K562 (cell line): ENCODE data around the gene HOPX. TPM values are rescaled to one million over a fixed set of nuclear protein-coding genes. Genes with fewer than 3 reads are reported as not detected.

Experiments
- ATAC-seq: fragments of 200-7000 bp; cut with Tn5 transposase; 3 replicates; pipeline ENCODE4 v1.9.1; 2020; ENCODE audit warnings: moderate library complexity
- BruUV-seq: library from RNA; stranded (reverse); fragments of 400-500 nt; replicated peaks from 2 replicates; lab custom pipeline; 2021; lab: Mats Ljungman, UMichigan
- CTCF ChIA-PET: fragments of 300-600 bp; formaldehyde crosslinking; extraction: SDS; loops from one replicate; lab custom pipeline; 2021; ENCODE audit warnings: low intra/inter-chr PET ratio; lab: Yijun Ruan, JAX
- POLR2A ChIA-PET: fragments of 300-600, 350-650 bp; sonication (Branson Sonifier 250); formaldehyde crosslinking; extraction: SDS; loops from one replicate; lab custom pipeline; 2021; ENCODE audit warnings: antibody characterized with exemption, inconsistent platforms; lab: Yijun Ruan, JAX
- DNase-seq, 4 experiments: peaks; one replicate each; pipeline versions ENCODE4 v3.0.0 to v3.0.0-alpha.2; 2011 to 2018; ENCODE audit warnings: low spot score in 3 of 4, mixed read lengths in 3 of 4; ENCODE audit errors: extremely low read depth in 1 of 4
- FAIRE-seq: peaks from 2 replicates; lab custom pipeline; 2011; peaks lifted over from hg19 to GRCh38; lab: Jason Lieb, UNC
- H2AFZ ChIP-seq: 2 replicates; pipeline ENCODE4 v1.6.0; 2011; ENCODE audit warnings: low read depth, low read length, control low read depth, inconsistent platforms
- H3K27ac ChIP-seq: fragments of 200-600 bp; 3 replicates; pipeline ENCODE4 v1.8.0; 2011; ENCODE audit warnings: low read depth, mild to moderate bottlenecking, control low read depth, inconsistent platforms, low read length, moderate library complexity, mixed read lengths; ENCODE audit errors: extremely low read depth
- H3K27me3 ChIP-seq, 2 experiments: fragments of 300-600 bp in 1 of 2; 2 replicates in 1 of 2; 3 replicates in 1 of 2; pipeline versions ENCODE4 v1.6.0 to v1.8.0; 2011; ENCODE audit warnings: inconsistent platforms in 2 of 2, low read length in 2 of 2, mild to moderate bottlenecking in 1 of 2, mixed read lengths in 1 of 2, moderate library complexity in 1 of 2; ENCODE audit not compliant: control insufficient read depth in 2 of 2, insufficient read depth in 2 of 2
- H3K36me3 ChIP-seq: fragments of 300-600 bp; 3 replicates; pipeline ENCODE4 v1.8.0; 2011; ENCODE audit warnings: mild to moderate bottlenecking, low read length, inconsistent platforms; ENCODE audit not compliant: control insufficient read depth, insufficient read depth
- H3K4me1 ChIP-seq, 2 experiments: fragments of 200-600 bp in 1 of 2; replicated peaks in 1 of 2; 2 replicates in 1 of 2; 3 replicates in 1 of 2; pipeline versions ENCODE4 v1.5.1 to v1.8.0; 2011; ENCODE audit warnings: inconsistent platforms in 2 of 2, low read length in 2 of 2, mild to moderate bottlenecking in 1 of 2, mixed read lengths in 1 of 2, moderate library complexity in 1 of 2; ENCODE audit not compliant: control insufficient read depth in 2 of 2, insufficient read depth in 2 of 2
- H3K4me2 ChIP-seq: 2 replicates; pipeline ENCODE4 v1.6.1; 2011; ENCODE audit warnings: low read length, control low read depth, inconsistent platforms, mixed read lengths; ENCODE audit not compliant: insufficient read depth
- H3K4me3 ChIP-seq: fragments of 200-600 bp; sonication (generic), shearing (Covaris generic); 2 replicates; pipeline ENCODE4 v1.5.1; 2016; ENCODE audit warnings: control low read depth, inconsistent platforms
- H3K79me2 ChIP-seq: fragments of 200-600 bp; 3 replicates; pipeline ENCODE4 v1.8.0; 2011; ENCODE audit warnings: low read length, inconsistent platforms; ENCODE audit not compliant: control insufficient read depth, insufficient read depth
- H3K9ac ChIP-seq, 2 experiments: 2 replicates each; pipeline versions ENCODE4 v1.6.0 to v1.6.1; 2011; ENCODE audit warnings: low read depth in 2 of 2, low read length in 2 of 2, control low read depth in 1 of 2, inconsistent platforms in 1 of 2, mild to moderate bottlenecking in 1 of 2, mixed read lengths in 1 of 2; ENCODE audit not compliant: insufficient read depth in 1 of 2
- H3K9me1 ChIP-seq: one replicate; pipeline ENCODE4 v1.6.0; 2011; ENCODE audit warnings: inconsistent platforms, mild to moderate bottlenecking, low read length, moderate library complexity; ENCODE audit not compliant: control insufficient read depth, insufficient read depth
- H3K9me3 ChIP-seq: replicated peaks from 2 replicates; pipeline ENCODE4 v1.5.1; 2011; ENCODE audit warnings: low read depth, low read length, inconsistent platforms; ENCODE audit not compliant: control insufficient read depth, insufficient read depth
- H4K20me1 ChIP-seq: replicated peaks from 2 replicates; pipeline ENCODE4 v1.6.1; 2011; ENCODE audit warnings: low read length, inconsistent platforms, mixed read lengths; ENCODE audit not compliant: control insufficient read depth, insufficient read depth
- FOS ChIP-seq: IDR thresholded peaks from 3 replicates; pipeline ENCODE4 v1.6.1; 2011; ENCODE audit not compliant: insufficient read length; ENCODE audit errors: extremely low read depth
- GABPB2 ChIP-seq: fragments of 250-450 bp; sonication (Bioruptor Pico); conservative IDR thresholded peaks from 2 replicates; pipeline ENCODE4 v1.5.1; 2021; ENCODE audit warnings: mild to moderate bottlenecking
- LARP7 ChIP-seq: fragments of 450-650 bp; IDR thresholded peaks from 2 replicates; pipeline ENCODE4 v1.6.1; 2016
- MEF2D ChIP-seq: conservative IDR thresholded peaks from 2 replicates; pipeline ENCODE4 v1.6.1; 2016; ENCODE audit warnings: low read depth, missing genetic modification characterization, missing compliant biosample characterization
- NR3C1 ChIP-seq: sonication (generic); formaldehyde crosslinking; IDR thresholded peaks from 2 replicates; pipeline ENCODE4 v1.8.1; 2022; ENCODE audit warnings: missing genetic modification reagents
- REST ChIP-seq, 2 experiments: fragments of 450-650 bp; formaldehyde crosslinking in 1 of 2; IDR thresholded peaks; 2 replicates each; pipeline versions ENCODE4 v1.4.0 to v1.6.1; 2014 to 2020; ENCODE audit warnings: mild to moderate bottlenecking in 2 of 2, borderline replicate concordance in 1 of 2, low read depth in 1 of 2
- SNRNP70 ChIP-seq: fragments of 200-400 bp; formaldehyde crosslinking; optimal IDR thresholded peaks from 2 replicates; pipeline ENCODE3; 2017; ENCODE audit warnings: low read depth, low read length
- SRSF1 ChIP-seq: fragments of 200-400 bp; formaldehyde crosslinking; IDR thresholded peaks from 2 replicates; pipeline ENCODE4 v1.6.1; 2017; ENCODE audit warnings: mild to moderate bottlenecking, low read depth, low read length, moderate library complexity
- THRB ChIP-seq: fragments of 450-650 bp; formaldehyde crosslinking; conservative IDR thresholded peaks from 2 replicates; pipeline ENCODE4 v1.4.0; 2022; ENCODE audit warnings: mild to moderate bottlenecking, missing genetic modification characterization
- ZBTB1 ChIP-seq: sonication (generic); formaldehyde crosslinking; IDR thresholded peaks from 2 replicates; pipeline ENCODE4 v1.8.1; 2023; ENCODE audit warnings: missing genetic modification reagents, low read depth, mild to moderate bottlenecking, borderline replicate concordance
- ZNF217 ChIP-seq: sonication (generic); formaldehyde crosslinking; IDR thresholded peaks from 2 replicates; pipeline ENCODE4 v1.8.0; 2022; ENCODE audit warnings: mild to moderate bottlenecking, missing genetic modification reagents
- ZNF3 ChIP-seq: fragments of 250-450 bp; sonication (Bioruptor Pico); IDR thresholded peaks from 2 replicates; pipeline ENCODE4 v1.5.0; 2021; ENCODE audit warnings: mild to moderate bottlenecking, moderate library complexity
- ZNF639 ChIP-seq, 2 experiments: fragments of 200-800 bp in 1 of 2; sonication (Bioruptor generic) in 1 of 2; sonication (generic) in 1 of 2; formaldehyde crosslinking in 1 of 2; IDR thresholded peaks in 1 of 2; conservative IDR thresholded peaks in 1 of 2; 2 replicates each; pipeline versions ENCODE4 v1.5.0 to v1.6.1; 2016 to 2020; ENCODE audit warnings: missing compliant biosample characterization in 1 of 2, missing genetic modification characterization in 1 of 2, missing genetic modification reagents in 1 of 2
- WGBS: fragments of 100-300 bp; shearing (Covaris generic); methylation state at CpG from one replicate; pipeline ENCODE4 v1.1.6; 2016; ENCODE audit warnings: low coverage, mixed read lengths; ENCODE audit not compliant: insufficient coverage; ENCODE audit errors: missing lambda C conversion rate; 5-methylcytosine and 5-hydroxymethylcytosine counted together
- in situ Hi-C: fragments of 300-500 bp; cut with MboI; formaldehyde crosslinking; loops from 4 replicates; pipeline ENCODE4 v1.15.0; 2018; ENCODE audit warnings: inconsistent platforms, mixed read lengths
- intact Hi-C: fragments of 100-400 bp; cut with micrococcal nuclease; formaldehyde crosslinking; loops from 2 replicates; pipeline ENCODE4 v1.14.2; 2022
- polyA plus RNA-seq, 8 experiments: library from polyadenylated mRNA; depleted of rRNA in 4 of 8; stranded (reverse) in 5 of 8; unstranded in 3 of 8; fragments of >200 nt; fragmentation: Nextera tagmentation in 2 of 8; fragmentation: Illumina TruSeq in 1 of 8; extraction: Ambion mirVana in 2 of 8; extraction: Trizol in 1 of 8; gene quantifications; 2 replicates each; pipeline versions ENCODE4 v1.2.1 to v1.2.3, GENCODE V29; 2011 to 2014; ENCODE audit warnings: inconsistent platforms in 1 of 8, missing spikeins in 1 of 8
- total RNA-seq, 7 experiments: library from RNA; depleted of rRNA in 6 of 7; stranded (reverse); fragments of >200 nt in 6 of 7; fragmentation: Illumina TruSeq in 2 of 7; extraction: Trizol in 2 of 7; gene quantifications; 2 replicates each; pipeline versions ENCODE4 v1.2.1 to v1.2.3, GENCODE V29; 2011 to 2021; ENCODE audit warnings: low replicate concordance in 1 of 7

HOPX gene
- total and polyA plus RNA-seq, 9 of the 15 experiments (the other 6 are each of a cell fraction or from before 2014, with no cell fraction given) = 0.24 TPM; not detected in 8

GRCh38 chr4:56611501-56611900, 69.6 kb downstream of the HOPX start:
- no peaks in the 10 kb centered on the region for H4K20me1 ChIP-seq
- H3K9me3 ChIP-seq = no peaks in the 10 kb centered on the region
- intact Hi-C loops = no loop called here
- H2AFZ ChIP-seq = no peak overlapping the region
- no peaks in the 10 kb centered on the region for H3K36me3 ChIP-seq
- no peaks in the 10 kb centered on the region for H3K79me2 ChIP-seq
- H3K4me3 ChIP-seq = no peak overlapping the region
- DNase-seq (no peak), FAIRE-seq (no peak), ATAC-seq (no peak)
- BruUV-seq = no TSS peak
- no peaks in the 10 kb centered on the region for H3K9me1 ChIP-seq
- no peak overlapping the region for H3K4me2 ChIP-seq
- 0% methylated on average over 2 of the region's 2 CpGs for WGBS
- H3K9ac ChIP-seq = no peak overlapping the region
- in situ Hi-C loops = no loop called here
- H3K4me1 ChIP-seq = no peaks in the 10 kb centered on the region
- H3K27me3 ChIP-seq = peaks cover 8 to 19% of the 10 kb centered on the region in 2 experiments
- ChIA-PET POLR2A (no interaction called here), CTCF (no interaction called here)
- H3K27ac ChIP-seq = no peak overlapping the region
- no peak for TF ChIP-seq NR3C1 (CRISPR knock-in tag)
- TF ChIP-seq ZNF639 (CRISPR knock-in tag; conservative IDR thresholded peaks at IDR 0.05 in 1 of 2, IDR thresholded peaks at IDR 0.05 in 1 of 2) = no peak
- TF ChIP-seq ZNF217 (CRISPR knock-in tag) = no peak
- TF ChIP-seq GABPB2 (CRISPR knock-in tag) = no peak
- no peak for TF ChIP-seq ZNF3 (CRISPR knock-in tag)
- TF ChIP-seq SNRNP70 = no peak
- no peak for TF ChIP-seq ZBTB1
- TF ChIP-seq MEF2D (tag) = no peak
- no peak for TF ChIP-seq FOS
- no peak for TF ChIP-seq REST (IDR thresholded peaks at IDR 0.05; ENCODE audit: borderline replicate concordance)
- no peak for TF ChIP-seq REST (CRISPR knock-in tag; IDR thresholded peaks at IDR 0.05; ENCODE audit: low read depth)
- TF ChIP-seq SRSF1 = no peak
- TF ChIP-seq LARP7 = no peak
- no peak for TF ChIP-seq THRB (CRISPR knock-in tag)
